Activated T-helper 9 cell treated with anti-CD3 and anti-CD28 coated beads, Interleukin-2, amount 50 U/mL, for 16 hours (primary cell): ENCODE results near the gene MPZL1.

Experiments used
- DNase-seq: peaks from one replicate; pipeline ENCODE4 v3.0.0-alpha.2; 2020; ENCODE audit warnings: low read depth

Gene MPZL1

DNA sequence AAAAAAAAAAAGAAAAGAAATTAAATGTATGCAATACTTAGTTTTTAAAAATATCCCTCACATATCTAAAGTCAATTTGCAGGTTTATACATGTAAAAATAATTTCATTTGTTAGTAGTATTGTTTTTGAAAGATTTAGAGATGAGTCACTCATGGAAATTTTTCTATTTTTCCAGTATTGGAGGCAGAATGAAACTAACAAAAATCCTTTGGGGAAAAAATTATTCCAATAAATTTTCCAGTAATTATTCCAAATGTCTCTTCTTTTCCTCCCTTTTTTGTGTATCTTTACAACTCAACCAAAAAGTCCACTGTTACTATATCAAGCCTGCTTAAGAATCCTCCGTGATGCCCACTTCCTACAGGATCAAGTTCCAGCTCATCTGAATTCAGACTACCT lies 29.9 kb downstream of the MPZL1 start:
- DNase-seq = no peak

DNA sequence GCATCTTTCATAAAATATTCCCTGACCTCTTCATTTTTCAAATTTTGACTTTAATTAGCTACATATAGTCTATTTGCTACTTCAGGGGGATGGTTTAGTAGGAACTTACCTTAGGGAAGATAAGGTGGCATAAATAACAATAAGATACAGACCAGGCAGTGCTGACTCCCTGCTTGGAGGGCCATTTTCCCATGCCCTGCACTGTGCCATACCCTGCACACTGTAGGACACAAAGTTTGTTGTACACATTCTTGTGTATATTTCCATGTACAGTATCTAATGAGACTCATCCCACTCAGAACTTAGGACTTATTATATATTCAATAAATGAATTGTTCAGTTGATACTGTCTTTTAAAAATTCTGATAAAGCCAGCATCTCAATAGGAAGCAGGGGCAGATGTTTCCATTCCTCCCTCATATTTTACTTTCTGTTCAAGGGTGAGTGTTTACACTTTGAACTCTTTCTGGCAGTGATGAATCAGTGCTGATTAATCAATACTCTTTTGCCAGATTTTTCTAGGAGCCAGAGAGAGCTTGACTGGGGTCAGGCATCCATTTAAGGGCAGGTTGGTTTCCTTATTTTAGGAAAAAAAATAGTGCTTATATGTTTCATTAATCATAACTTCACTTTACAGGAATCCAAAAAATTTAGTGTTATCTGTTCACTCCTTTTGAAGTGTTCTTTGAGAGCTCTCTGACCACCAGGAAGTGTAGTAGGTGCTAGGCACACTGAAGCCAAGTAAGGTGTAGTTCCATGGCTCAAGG lies 30.6 kb downstream of the MPZL1 start:
- no peak for DNase-seq

DNA sequence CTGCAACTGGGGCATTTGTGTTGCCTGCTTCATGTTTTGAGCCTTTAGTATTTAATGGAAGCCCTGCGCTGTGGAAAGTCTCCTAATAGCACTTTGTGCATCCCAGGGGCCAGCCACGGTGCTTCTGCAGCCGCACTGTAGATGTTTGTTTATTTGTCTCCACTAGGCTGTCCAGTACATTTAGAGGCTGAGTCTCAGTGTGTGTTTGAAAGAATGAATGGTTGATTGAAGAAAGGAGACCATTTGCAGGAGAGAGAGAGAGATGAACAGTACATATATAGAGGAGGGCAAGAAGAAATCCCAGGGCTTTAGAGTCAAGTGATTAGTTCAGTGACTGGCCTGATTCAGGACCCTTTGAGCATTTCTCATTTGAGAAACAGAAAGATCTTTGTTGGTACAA lies 33.9 kb downstream of the MPZL1 start:
- DNase-seq = no peak

- DNase-seq = no peak
Observed at GRCh38 chr1:167756730-167757405, 35.1 kb downstream of the MPZL1 start.

- DNase-seq = no peak
Observed at GRCh38 chr1:167757433-167758309, 35.9 kb downstream of the MPZL1 start.

GRCh38 chr1:167761400-167761799 lies 39.6 kb downstream of the MPZL1 start:
- no peak for DNase-seq

GRCh38 chr1:167762061-167762746 lies 40.4 kb downstream of the MPZL1 start:
- no peak for DNase-seq

DNA sequence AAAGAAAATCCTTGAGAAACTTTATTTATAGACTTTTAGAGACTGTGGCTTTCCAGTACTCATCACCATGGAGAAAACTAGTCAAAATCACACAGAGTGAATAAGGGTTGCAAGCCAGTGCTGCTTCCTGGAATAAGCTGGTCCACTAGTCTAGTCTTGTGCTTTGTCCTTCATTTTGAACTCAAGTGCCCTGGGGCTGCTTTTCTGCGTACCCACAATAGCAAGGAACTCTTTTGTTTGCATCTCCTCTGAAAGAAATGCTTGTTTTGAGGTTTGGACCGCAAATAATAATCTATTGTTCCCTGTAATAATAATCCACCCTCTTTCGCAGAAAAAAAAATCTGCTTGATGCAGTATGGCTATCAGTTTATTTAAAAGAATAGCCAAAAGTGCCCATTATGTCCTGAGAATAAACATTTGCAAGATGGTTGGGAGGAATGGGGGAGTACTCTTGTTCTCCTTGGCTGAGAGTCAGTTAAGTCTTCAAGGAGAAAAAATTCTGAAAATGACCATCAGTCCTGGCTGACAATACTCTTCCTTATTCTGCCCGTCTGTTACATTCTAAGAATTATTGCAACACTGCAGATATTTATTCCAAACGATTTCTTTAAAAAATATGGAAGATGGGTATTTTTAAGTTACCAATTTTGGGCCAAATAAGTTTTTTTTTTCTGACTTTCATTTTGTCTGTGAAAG lies 41.9 kb downstream of the MPZL1 start:
- no peak for DNase-seq

GRCh38 chr1:167764458-167765330 lies 42.9 kb downstream of the MPZL1 start:
- DNase-seq = no peak

GRCh38 chr1:167765496-167765895 lies 43.7 kb downstream of the MPZL1 start:
- no peak for DNase-seq

- no peak for DNase-seq
Observed at GRCh38 chr1:167766538-167766937, 44.8 kb downstream of the MPZL1 start.

GRCh38 chr1:167767761-167768160 lies 46.0 kb downstream of the MPZL1 start:
- DNase-seq = no peak

GRCh38 chr1:167770127-167770526 lies 48.3 kb downstream of the MPZL1 start:
- no peak for DNase-seq

DNA sequence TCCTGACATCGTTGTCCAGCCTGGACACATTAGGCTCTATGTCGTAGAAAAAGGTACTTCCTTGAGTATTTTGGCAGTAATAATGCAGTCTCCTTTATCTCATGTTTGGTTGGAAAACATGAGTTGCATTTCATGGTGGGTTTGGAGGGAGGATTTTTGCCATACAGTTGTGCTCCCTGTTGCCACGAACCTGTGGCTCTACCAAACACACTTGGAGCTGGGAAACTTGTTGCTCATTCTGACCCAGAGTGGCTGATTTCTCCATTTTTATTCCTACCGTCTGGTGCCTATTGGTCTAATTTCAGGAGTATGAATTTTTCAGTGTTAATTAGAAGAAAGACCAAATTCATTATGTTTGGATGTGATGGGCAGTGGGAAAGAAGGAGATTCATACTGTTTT lies 50.7 kb downstream of the MPZL1 start:
- no peak for DNase-seq

DNA sequence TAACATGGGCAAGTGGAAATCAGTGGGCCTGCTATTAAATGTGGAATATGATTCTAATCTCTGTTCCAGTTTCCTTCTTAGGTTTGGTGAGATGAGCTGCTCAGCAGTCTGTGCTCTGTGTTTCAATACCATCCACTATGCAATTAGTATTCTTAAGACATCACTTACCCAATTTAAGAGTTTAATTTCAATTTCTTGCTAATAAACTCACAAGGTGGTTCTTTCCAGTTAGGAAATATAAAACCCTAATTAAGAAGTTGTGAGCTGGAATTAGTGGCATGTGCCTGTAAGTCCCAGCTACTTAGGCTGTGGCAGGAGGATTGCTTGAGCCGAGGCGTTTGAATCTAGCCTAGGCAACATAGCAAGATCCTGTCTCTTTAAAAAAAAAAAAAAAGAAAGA lies 51.7 kb downstream of the MPZL1 start:
- no peak for DNase-seq

- no peak for DNase-seq
Observed at GRCh38 chr1:167774710-167775109, 52.9 kb downstream of the MPZL1 start.

GRCh38 chr1:167775178-167775577 lies 53.4 kb downstream of the MPZL1 start:
- DNase-seq = no peak

DNA sequence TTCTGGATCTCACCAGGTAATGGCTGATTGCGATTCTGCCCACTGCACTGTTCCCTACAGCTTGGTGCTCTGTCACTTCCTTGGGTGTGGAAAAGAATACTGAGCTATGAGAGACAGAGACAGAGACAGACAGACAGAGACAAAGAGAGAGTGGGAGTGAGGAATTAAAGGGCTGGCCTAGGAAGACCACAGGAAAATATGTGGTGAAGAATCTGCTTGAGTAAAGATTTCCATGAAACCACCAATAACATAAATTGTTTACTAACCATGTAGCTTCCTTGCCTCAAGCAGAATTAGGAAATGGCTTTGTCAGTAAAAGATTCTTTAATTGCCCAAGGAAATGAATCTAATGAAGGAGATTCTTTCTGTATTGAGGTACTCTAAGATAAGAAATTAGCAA lies 54.4 kb downstream of the MPZL1 start:
- no peak for DNase-seq

GRCh38 chr1:167776616-167777268 lies 55.0 kb downstream of the MPZL1 start:
- no peak for DNase-seq

GRCh38 chr1:167777269-167777650 lies 55.5 kb downstream of the MPZL1 start:
- DNase-seq = no peak
